BE2C (cell line): ENCODE results near the gene PLOD2.

ENCODE experiments used
- DNase-seq: peaks from one replicate; pipeline ENCODE4 v3.0.0-alpha.2; 2020
- H3K27me3 ChIP-seq: fragments of 250-450 bp; sonication (Bioruptor Pico); 2 replicates; pipeline ENCODE4 v1.5.1; 2020; ENCODE audit warnings: mild to moderate bottlenecking
- H3K36me3 ChIP-seq: fragments of 250-450 bp; sonication (Bioruptor Pico); 2 replicates; pipeline ENCODE4 v1.5.1; 2020; ENCODE audit warnings: mild to moderate bottlenecking
- H3K4me1 ChIP-seq: fragments of 250-450 bp; sonication (Bioruptor Pico); 2 replicates; pipeline ENCODE4 v1.5.1; 2020
- H3K4me3 ChIP-seq: 2 replicates; pipeline ENCODE4 v1.5.1; 2011; ENCODE audit warnings: low read depth, low read length
- H3K9me3 ChIP-seq: fragments of 250-450 bp; sonication (Bioruptor Pico); 2 replicates; pipeline ENCODE4 v1.5.1; 2020
- CTCF ChIP-seq: IDR thresholded peaks from 2 replicates; pipeline ENCODE4 v1.5.1; 2012; ENCODE audit warnings: mild to moderate bottlenecking, low read depth, low read length

PLOD2 gene

GRCh38 chr3:146110161-146110560, 50.8 kb downstream of the PLOD2 start:
- no peaks in the 10 kb centered on the region for H3K36me3 ChIP-seq
- H3K4me1 ChIP-seq = no peaks in the 10 kb centered on the region
- no peak for DNase-seq
- no peaks in the 10 kb centered on the region for H3K27me3 ChIP-seq
- no peak overlapping the region for H3K4me3 ChIP-seq
- peaks cover 4% of the 10 kb centered on the region; the same call in 1 of the 2 replicates for H3K9me3 ChIP-seq
- TF ChIP-seq CTCF = no peak

- H3K36me3 ChIP-seq = no peaks in the 10 kb centered on the region
- H3K4me3 ChIP-seq = no peak overlapping the region
- DNase-seq = no peak
- no peak for TF ChIP-seq CTCF
- no peaks in the 10 kb centered on the region for H3K4me1 ChIP-seq
- H3K27me3 ChIP-seq = no peaks in the 10 kb centered on the region
- H3K9me3 ChIP-seq = peaks cover under 1% of the 10 kb centered on the region; the same call in 1 of the 2 replicates
Observed at GRCh38 chr3:146106986-146107385, 54.0 kb downstream of the PLOD2 start.

GRCh38 chr3:146104068-146104467, 56.9 kb downstream of the PLOD2 start:
- H3K4me1 ChIP-seq = no peaks in the 10 kb centered on the region
- TF ChIP-seq CTCF = no peak
- no peaks in the 10 kb centered on the region for H3K36me3 ChIP-seq
- H3K9me3 ChIP-seq = no peaks in the 10 kb centered on the region
- H3K4me3 ChIP-seq = no peak overlapping the region
- DNase-seq = no peak
- no peaks in the 10 kb centered on the region for H3K27me3 ChIP-seq

GRCh38 chr3:146102885-146103284, 58.1 kb downstream of the PLOD2 start:
- Histone ChIP-seq H3K27me3 (no peaks in the 10 kb centered on the region), H3K36me3 (no peaks in the 10 kb centered on the region), H3K9me3 (no peaks in the 10 kb centered on the region), H3K4me3 (no peak overlapping the region), H3K4me1 (no peaks in the 10 kb centered on the region)
- no peak for TF ChIP-seq CTCF
- DNase-seq = no peak

- TF ChIP-seq CTCF = no peak
- DNase-seq = no peak
- Histone ChIP-seq H3K36me3 (no peaks in the 10 kb centered on the region), H3K9me3 (no peaks in the 10 kb centered on the region), H3K4me1 (no peaks in the 10 kb centered on the region), H3K27me3 (no peaks in the 10 kb centered on the region), H3K4me3 (no peak overlapping the region)
Observed at GRCh38 chr3:146101538-146101937, 59.4 kb downstream of the PLOD2 start.

GRCh38 chr3:146100825-146101444, 60.0 kb downstream of the PLOD2 start:
- no peaks in the 10 kb centered on the region for H3K4me1 ChIP-seq
- H3K36me3 ChIP-seq = no peaks in the 10 kb centered on the region
- DNase-seq = no peak
- H3K4me3 ChIP-seq = no peak overlapping the region
- H3K9me3 ChIP-seq = no peaks in the 10 kb centered on the region
- H3K27me3 ChIP-seq = no peaks in the 10 kb centered on the region
- TF ChIP-seq CTCF = no peak
